A549 (cell line): ENCODE data around the gene MAST3.

ENCODE experiments used
- KDM1A ChIP-seq: fragments of 200-600 bp; sonication (generic); IDR thresholded peaks from 2 replicates; pipeline ENCODE4 v1.6.1; 2016; ENCODE audit warnings: low read depth, mild to moderate bottlenecking
- KDM5A ChIP-seq: fragments of 200-600 bp; sonication (generic); IDR thresholded peaks from 2 replicates; pipeline ENCODE4 v1.6.1; 2016; ENCODE audit warnings: antibody characterized with exemption, mild to moderate bottlenecking
- MAFK ChIP-seq: fragments of 450-650 bp; IDR thresholded peaks from 2 replicates; pipeline ENCODE4 v1.6.1; 2014; ENCODE audit not compliant: partially characterized antibody
- RAD21 ChIP-seq, 2 experiments: fragments of >200 bp in 1 of 2; sonication (Bioruptor Twin) in 1 of 2; formaldehyde crosslinking in 1 of 2; IDR thresholded peaks in 1 of 2; conservative IDR thresholded peaks in 1 of 2; 2 replicates in 1 of 2; 3 replicates in 1 of 2; pipeline ENCODE4 v1.6.1; 2012 to 2018; ENCODE audit warnings: inconsistent platforms in 1 of 2
- TF ChIP-seq, protein P1 (sequence below): fragments of >200 bp; sonication (Bioruptor Twin); formaldehyde crosslinking; IDR thresholded peaks from 3 replicates; pipeline ENCODE4 v1.5.1; 2016
- TF ChIP-seq, protein P2 (sequence below): fragments of 150-350 bp; IDR thresholded peaks from 2 replicates; pipeline ENCODE4 v1.6.1; 2014; ENCODE audit warnings: low read depth, mild to moderate bottlenecking, low read length

DNA sequence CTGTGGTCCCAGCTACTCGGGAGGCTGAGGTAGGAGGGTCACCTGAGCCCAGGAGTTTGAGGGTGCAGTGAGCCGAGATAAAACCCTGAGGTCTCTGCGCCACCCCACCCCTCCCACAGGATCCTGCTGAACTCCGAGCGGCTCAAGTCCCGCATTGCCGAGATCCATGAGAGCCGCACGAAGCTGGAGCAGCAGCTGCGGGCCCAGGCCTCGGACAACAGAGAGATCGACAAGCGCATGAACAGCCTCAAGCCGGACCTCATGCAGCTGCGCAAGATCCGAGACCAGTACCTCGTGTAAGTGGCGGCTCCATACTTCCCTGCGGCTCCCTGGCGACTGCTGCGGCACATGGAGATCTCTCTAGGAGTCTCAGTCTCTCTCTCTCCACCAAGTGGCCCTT, 69.4 kb downstream of the MAST3 start:
- TF ChIP-seq KDM5A (no peak), RAD21 (conservative IDR thresholded peaks at IDR 0.05 in 1 of 2, IDR thresholded peaks at IDR 0.05 in 1 of 2) (no peak), MAFK (no peak), KDM1A (no peak)
- TF ChIP-seq, protein P1, sequence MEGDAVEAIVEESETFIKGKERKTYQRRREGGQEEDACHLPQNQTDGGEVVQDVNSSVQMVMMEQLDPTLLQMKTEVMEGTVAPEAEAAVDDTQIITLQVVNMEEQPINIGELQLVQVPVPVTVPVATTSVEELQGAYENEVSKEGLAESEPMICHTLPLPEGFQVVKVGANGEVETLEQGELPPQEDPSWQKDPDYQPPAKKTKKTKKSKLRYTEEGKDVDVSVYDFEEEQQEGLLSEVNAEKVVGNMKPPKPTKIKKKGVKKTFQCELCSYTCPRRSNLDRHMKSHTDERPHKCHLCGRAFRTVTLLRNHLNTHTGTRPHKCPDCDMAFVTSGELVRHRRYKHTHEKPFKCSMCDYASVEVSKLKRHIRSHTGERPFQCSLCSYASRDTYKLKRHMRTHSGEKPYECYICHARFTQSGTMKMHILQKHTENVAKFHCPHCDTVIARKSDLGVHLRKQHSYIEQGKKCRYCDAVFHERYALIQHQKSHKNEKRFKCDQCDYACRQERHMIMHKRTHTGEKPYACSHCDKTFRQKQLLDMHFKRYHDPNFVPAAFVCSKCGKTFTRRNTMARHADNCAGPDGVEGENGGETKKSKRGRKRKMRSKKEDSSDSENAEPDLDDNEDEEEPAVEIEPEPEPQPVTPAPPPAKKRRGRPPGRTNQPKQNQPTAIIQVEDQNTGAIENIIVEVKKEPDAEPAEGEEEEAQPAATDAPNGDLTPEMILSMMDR: no peak
- TF ChIP-seq, protein P2, sequence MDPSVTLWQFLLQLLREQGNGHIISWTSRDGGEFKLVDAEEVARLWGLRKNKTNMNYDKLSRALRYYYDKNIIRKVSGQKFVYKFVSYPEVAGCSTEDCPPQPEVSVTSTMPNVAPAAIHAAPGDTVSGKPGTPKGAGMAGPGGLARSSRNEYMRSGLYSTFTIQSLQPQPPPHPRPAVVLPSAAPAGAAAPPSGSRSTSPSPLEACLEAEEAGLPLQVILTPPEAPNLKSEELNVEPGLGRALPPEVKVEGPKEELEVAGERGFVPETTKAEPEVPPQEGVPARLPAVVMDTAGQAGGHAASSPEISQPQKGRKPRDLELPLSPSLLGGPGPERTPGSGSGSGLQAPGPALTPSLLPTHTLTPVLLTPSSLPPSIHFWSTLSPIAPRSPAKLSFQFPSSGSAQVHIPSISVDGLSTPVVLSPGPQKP: no peak
